ENCODE results near the gene POTEB3. TPM values are rescaled to one million over a fixed set of nuclear protein-coding genes. Genes with fewer than 3 reads are reported as not detected.
"Not testable (repeated sequence)": the region's sequence is repeated elsewhere in the genome, so short reads cannot be mapped to it uniquely, and the experiment has no call there.

The POTEB3 gene
- not detected for polyA plus RNA-seq (2012; ENCODE audit: insufficient read depth, insufficient read length)

DNA sequence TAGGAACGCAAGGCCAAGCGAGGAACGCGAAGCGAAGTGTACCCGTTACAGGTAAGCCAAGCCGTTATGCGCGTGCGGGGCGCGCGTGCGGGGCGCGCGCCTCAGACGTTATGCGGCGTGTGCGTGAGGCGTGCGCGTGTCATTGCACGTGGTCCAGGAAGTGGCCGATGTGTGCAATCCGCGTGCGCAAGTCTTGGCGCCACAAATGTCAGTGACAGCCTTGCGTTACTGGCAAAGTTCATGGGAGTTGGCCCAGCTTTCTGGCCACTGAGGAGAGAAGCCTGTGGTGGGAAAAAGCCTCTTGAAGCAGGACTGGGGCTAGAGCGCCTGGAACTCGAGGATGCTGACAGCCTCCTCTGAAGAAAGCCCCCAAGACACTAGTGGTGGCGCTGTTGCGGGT is at the start of gene POTEB3:
TSS of gene POTEB3 (minus strand) at position 101 of the 400 bp plus-strand sequence. CDS start 488 bp downstream, outside the sequence.
- not testable (repeated sequence) for DNase-seq (ENCODE audit: low read depth, low spot score); H3K4me3 ChIP-seq (ENCODE audit: low read length)

DNA sequence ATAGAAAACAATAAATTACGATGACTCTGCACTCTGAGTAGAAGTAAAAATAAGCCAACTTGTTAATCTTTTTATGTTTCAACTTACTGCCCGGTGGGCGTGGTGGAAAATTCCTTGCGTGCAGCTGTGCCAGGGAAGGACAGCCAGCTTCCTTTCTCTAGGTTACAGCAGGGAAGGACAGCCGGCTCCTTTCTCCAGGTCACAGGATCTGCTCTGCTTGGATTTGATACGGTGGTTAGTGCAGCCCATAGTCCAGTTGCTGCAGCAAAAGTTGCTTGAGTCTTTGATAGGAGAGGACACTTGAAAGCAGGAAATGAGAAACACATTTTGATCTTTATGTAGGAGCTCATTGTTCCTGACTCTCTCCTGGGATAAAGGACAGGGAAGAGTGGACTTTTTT is 13.4 kb upstream of the POTEB3 start:
- not testable (repeated sequence) for DNase-seq (ENCODE audit: low read depth, low spot score); H3K4me3 ChIP-seq (ENCODE audit: low read length)

DNA sequence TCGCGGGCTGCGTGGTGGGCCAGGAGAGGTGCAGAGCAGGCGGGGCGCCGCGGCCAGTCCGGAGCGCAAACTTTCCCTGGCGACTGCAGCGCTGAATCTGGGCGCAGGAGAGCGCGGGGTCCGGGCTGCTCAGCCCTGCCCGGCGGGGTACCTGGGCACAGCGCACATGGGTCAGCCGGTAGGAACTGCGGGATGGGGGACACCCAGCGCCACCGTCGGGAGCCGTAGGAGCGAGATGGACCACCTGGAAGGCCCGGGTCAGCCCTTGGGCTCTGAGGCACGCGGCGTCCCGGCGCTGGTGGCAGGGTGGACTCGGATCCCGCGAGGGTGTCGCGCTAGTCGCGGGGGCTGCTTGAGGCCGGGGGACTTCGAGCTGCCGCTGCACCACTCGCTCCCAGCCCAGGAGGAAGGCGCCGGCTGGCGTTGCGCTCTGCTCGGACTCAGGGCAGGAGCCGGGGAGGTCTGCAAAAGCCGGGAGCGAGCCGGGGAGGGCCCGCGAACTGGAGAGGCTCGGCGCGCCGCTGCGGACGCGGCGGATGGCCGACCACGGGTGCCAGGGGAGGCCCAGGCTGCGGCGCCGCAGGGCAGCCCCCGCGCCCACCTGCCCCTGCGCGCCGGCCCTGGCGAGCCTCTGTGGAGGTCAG is 11.7 kb upstream of the POTEB3 start:
- not testable (repeated sequence) for DNase-seq (ENCODE audit: low read depth, low spot score)

DNA sequence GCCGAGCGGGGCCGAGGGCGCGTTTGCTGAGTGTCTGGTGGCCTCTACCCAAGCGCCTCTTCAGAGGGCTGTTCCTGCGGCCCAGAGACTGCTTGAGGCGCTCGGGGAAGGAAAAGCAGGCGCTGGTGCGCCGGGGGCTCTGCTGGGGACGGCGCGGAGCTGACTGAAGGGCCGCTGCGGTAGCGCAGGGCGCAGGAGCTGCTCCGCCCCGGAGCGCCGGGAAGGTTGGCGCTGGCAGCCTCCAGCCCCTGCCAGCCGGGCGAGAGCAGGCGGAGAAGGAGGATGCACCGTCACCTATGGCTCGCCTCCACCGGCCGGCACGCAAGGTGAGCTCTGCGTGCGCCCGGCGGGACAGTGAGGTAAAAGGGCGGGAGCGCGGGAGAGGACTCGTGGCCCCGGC is 11.2 kb upstream of the POTEB3 start:
- DNase-seq (ENCODE audit: low read depth, low spot score); H3K4me3 ChIP-seq (ENCODE audit: low read length): not testable (repeated sequence)

More for the DNA sequence above, 11.7 kb upstream of the POTEB3 start:
- not testable (repeated sequence) for H3K4me3 ChIP-seq (ENCODE audit: low read length)

DNA sequence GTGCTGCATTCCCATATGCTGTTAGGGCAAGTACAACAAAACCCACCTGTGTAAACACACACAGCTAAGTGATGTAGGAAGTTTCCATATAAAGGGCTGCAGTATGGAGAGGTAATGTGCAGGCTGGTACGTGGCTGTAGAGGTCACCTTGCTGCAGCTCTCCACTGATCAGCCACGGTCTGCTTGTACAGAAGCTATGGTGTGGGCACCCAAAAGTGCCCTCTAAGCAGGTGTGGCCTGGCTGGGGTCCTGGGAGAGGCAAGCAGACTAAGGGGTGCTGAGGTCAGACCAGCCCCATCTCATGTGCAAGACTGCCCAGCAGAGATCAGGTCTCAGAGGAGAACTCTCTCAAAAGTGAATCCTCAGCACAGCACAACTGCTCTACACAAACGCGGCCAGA is 32.9 kb downstream of the POTEB3 start:
- DNase-seq (ENCODE audit: low read depth, low spot score); H3K4me3 ChIP-seq (ENCODE audit: low read length): not testable (repeated sequence)

DNA sequence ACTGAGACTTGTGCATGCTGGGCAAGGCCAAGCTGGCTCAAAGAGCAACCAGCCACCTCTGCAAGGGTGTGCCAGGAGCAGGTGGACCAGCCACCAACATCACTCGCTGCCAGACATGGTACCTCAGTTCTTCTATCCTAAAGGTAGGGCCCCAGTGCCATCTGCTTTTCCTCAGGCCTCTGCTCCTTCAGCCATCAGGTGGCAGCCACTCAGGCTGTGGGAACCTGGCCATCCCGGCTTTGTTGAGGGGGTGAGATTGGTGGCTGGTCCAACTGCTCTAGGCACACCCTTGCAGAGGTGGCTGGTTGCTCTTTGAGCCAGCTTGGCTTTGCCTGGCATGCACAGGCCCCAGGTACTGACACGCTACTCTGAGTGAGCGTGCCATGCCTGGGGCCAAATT is 38.8 kb downstream of the POTEB3 start:
- not testable (repeated sequence) for H3K4me3 ChIP-seq (ENCODE audit: low read length); DNase-seq (ENCODE audit: low read depth, low spot score)

DNA sequence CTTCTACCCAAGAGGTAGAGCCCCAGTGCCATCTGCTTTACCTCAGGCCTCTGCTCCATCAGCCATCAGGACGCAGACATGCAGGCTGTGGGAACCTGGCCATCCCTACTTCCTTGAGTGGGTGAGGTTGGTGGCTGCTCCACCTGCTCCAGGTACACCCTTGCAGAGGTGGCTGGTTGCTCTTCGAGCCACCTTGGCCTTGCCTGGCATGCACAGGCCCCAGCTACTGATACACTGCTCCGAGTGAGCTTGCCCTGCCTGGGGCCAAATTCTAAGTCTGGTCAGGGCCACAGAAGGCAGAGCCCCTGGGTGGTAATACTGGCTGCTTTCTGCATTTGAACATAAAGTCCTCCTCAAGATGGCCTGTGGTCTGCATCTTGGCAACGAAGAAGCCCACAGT is 41.2 kb downstream of the POTEB3 start:
- DNase-seq (ENCODE audit: low read depth, low spot score); H3K4me3 ChIP-seq (ENCODE audit: low read length): not testable (repeated sequence)

DNA sequence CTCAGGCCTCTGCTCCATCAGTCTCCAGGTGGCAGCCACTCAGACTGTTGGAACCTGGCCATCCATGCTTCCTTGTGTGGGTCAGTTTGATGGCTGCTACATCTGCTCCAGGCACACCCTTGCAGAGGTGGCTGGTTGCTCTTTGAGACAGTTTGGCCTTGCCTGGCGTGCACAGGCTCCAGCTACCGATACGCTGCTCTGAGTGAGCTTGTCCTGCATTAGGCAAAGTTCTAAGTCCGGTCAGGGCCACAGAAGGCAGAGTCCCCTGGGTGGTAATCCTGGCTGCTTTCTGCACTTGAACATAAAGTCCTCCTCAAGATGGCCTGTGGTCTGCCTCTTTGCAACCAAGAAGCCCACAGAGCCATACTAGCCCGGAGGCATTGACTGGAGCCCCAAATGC is 41.8 kb downstream of the POTEB3 start:
- not testable (repeated sequence) for DNase-seq (ENCODE audit: low read depth, low spot score); H3K4me3 ChIP-seq (ENCODE audit: low read length)

DNA sequence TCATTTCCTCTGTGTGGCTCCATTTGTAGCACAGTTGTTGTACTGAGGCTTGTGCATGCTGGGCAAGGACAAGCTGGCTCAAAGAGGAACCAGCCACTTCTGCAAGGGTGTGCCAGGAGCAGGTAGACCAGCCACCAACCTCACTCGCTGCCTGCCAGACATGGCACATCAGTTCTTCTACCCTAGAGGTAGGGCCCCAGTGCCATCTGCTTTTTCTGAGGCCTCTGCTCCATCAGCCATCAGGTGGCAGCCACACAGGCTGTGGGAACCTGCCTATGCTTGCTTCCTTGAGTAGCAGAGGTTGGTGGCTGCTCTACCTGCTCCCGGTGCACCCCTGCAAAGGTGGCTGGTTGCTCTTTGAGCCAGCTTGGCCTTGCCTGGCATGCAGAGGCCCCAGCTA is 42.6 kb downstream of the POTEB3 start:
- DNase-seq (ENCODE audit: low read depth, low spot score); H3K4me3 ChIP-seq (ENCODE audit: low read length): not testable (repeated sequence)

DNA sequence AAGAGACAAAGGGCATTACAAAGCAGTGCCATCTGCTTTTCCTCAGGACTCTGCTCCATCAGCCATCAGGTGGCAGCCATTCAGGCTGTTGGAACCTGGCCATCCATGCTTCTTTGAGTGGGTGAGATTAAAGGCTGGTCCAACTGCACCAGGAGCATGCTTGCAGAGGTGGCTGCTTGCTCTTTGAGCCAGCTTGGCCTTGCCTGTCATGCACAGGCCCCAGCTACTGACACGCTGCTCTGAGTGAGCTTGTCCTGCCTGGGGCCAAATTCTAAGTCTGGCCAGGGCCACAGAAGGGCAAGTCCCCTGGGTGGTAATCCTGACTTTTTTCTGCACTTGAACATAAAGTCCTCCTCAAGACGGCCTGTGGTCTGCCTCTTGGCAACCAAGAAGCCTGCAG is 43.1 kb downstream of the POTEB3 start:
- DNase-seq (ENCODE audit: low read depth, low spot score); H3K4me3 ChIP-seq (ENCODE audit: low read length): not testable (repeated sequence)

DNA sequence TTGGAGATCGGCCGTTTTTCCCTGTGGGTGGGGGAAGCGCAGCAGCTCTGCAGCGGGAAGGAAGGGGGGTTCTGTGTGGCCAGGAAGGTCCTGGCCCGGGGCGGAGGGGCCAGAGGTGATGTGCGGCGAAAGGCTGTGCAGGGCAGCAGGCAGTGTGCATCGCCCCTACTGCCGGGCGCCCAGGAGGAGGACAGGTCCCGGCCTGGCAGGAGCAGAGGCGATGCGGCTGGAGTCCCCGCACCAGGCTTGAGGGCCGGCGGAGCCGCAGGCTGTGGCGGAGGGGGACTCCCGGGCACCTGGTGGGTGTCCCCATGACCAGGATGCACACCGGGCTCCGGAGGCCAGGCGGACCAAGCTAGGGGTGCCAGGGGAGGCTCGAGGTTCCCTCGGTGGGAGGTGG is 54.3 kb downstream of the POTEB3 start:
- not testable (repeated sequence) for DNase-seq (ENCODE audit: low read depth, low spot score); H3K4me3 ChIP-seq (ENCODE audit: low read length)

DNA sequence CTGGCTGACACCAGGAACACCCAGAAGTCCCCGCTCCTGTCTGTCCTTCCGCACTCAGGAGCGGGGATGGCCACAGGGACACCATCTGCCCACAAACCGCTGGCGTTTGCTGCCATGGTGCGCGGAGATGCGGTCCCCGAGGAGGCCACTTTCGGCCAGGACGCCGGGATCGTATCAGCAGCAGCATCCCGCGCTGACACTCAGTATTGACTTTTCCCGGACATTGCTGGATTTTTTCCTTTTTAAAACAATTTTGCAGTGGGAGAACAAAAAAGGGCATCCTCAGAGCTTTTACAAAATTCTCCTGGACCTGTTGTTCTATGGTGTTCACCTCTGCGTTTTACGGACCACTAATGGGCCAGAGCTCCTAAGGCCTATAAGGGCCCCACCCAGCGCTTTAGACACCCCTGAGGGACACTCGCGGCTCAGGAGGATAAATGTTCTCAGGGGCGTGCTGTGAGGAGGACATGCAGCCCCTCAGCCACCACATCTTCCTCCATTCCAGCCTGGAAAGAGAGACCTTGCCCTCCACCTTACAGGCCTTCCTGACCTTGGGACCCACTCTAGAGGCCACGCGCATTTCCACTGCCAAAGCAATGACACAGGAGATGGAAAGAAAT is 56.3 kb downstream of the POTEB3 start:
- not testable (repeated sequence) for H3K4me3 ChIP-seq (ENCODE audit: low read length); DNase-seq (ENCODE audit: low read depth, low spot score)

DNA sequence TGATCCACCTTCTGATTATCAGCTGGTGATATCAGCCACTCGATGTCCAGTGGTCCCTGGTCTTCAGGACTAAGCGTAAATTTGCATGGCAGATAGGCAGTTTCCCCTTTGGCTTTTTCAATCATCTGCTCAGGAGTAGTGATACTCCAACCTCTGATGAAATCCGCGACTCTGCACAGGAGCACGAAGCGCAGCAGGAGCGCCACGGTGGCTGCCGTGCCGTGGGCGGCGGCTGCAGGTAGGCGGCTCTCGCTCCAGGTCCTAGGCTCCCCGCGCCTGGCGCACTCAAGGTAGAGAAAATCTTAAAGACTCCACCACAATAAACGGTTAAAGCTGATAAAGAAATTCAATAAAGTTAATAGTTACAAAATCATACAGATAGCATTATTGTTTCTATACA is 66.6 kb downstream of the POTEB3 start:
- not testable (repeated sequence) for DNase-seq (ENCODE audit: low read depth, low spot score); H3K4me3 ChIP-seq (ENCODE audit: low read length)

DNA sequence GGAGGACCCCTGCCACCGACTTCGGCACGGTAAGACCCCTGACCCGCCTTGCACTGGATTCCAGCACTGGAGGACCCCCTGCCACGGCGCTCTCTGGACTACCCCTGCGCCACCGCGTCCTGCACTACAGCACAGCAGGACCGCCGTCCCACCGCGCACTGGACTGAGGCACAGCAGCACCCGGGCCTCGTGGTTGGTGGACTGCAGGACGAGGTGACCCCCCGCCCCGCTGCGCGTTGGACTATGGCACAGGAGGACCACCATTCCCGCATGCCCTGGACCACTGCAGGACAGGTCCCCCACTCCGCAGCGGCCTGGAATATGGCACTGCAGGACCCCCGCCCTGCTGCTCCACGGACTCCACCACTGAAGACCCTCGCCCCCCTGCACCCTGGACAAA is 71.1 kb downstream of the POTEB3 start:
- not testable (repeated sequence) for DNase-seq (ENCODE audit: low read depth, low spot score); H3K4me3 ChIP-seq (ENCODE audit: low read length)

DNA sequence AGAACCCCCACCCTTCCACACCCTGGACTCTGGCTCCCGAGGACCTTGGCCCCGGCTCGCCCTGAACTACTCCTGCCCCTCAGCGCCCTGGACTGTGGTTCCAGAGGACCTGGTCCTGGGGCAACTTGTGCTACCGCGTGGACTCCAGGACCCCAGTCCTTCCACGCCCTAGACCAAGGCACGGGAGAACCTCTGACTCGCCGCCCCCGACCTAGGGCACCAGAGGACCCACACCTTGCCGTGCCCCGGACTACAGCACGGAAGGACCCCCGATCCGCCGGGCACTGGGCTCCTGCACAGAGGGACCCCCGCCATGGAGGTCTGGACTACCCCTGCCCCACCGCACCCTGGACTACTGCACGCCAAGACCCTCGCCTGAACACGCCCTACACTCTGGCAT is 71.7 kb downstream of the POTEB3 start:
- not testable (repeated sequence) for DNase-seq (ENCODE audit: low read depth, low spot score); H3K4me3 ChIP-seq (ENCODE audit: low read length)
